Mammary epithelial cell (primary cell): Measurements from ENCODE around the gene MICALL1.

ENCODE experiments used
- EZH2 ChIP-seq: IDR thresholded peaks from 2 replicates; pipeline ENCODE4 v1.6.1; 2012; ENCODE audit warnings: low read length, inconsistent platforms, borderline replicate concordance
- TF ChIP-seq, protein P1 (sequence below), 2 donors: IDR thresholded peaks in 1 of 2; conservative IDR thresholded peaks in 1 of 2; 2 replicates each; pipeline ENCODE4 v1.5.1; 2011 to 2012; ENCODE audit warnings: inconsistent platforms in 2 of 2, low read length in 2 of 2, mild to moderate bottlenecking in 2 of 2, control low read depth in 1 of 2, low read depth in 1 of 2; ENCODE audit not compliant: insufficient read depth in 1 of 2; ENCODE audit errors: extremely low read depth in 1 of 2

DNA sequence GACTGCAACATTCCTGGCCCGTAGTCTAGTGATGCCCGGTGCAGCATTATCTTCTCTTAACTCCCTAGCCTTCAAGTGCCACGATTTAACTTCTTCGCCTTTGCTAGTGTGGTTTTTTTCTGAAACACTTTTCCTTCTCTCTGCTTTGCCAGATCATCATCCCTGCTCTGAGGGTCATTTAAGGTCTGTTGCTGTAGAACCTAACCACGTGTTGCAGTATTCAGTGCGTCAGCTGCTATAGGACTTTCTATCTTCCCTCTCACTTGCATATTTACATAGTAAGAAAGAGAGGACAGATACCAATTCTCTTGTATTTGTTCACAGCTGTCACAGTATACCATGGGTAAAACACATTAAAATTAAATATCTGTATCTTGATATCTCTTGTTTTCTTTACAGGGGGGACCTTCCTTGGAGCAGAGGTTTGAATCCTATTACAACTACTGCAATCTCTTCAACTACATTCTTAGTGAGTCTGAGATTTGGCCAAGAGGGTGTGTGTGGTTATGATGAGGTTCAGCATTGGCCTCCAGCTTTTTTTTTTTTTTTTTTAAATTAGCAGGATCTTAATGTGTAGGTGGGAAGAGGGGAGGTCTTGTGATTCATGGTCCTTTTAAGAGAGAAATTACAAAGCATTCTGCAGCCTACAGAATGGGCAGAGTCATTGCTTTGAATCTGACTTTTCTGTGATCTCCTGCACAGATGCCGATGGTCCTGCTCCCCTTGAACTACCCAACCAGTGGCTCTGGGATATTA lies 43.3 kb upstream of the MICALL1 start:
- TF ChIP-seq, protein P1, sequence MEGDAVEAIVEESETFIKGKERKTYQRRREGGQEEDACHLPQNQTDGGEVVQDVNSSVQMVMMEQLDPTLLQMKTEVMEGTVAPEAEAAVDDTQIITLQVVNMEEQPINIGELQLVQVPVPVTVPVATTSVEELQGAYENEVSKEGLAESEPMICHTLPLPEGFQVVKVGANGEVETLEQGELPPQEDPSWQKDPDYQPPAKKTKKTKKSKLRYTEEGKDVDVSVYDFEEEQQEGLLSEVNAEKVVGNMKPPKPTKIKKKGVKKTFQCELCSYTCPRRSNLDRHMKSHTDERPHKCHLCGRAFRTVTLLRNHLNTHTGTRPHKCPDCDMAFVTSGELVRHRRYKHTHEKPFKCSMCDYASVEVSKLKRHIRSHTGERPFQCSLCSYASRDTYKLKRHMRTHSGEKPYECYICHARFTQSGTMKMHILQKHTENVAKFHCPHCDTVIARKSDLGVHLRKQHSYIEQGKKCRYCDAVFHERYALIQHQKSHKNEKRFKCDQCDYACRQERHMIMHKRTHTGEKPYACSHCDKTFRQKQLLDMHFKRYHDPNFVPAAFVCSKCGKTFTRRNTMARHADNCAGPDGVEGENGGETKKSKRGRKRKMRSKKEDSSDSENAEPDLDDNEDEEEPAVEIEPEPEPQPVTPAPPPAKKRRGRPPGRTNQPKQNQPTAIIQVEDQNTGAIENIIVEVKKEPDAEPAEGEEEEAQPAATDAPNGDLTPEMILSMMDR (conservative IDR thresholded peaks at IDR 0.05 in 1 of 2, IDR thresholded peaks at IDR 0.05 in 1 of 2; ENCODE audit: extremely low read depth in 1 of 2, insufficient read depth in 1 of 2, low read depth in 1 of 2, low read length in 2 of 2), result no peak
- no peak for TF ChIP-seq EZH2
